Activated CD4-positive, alpha-beta T cell treated with anti-CD3 and anti-CD28 coated beads, Interleukin-2, Interleukin-4, amounts not matched to agents 100 ng/mL and 50 ng/mL, durations not matched to agents 16 hours and 8 hours (primary cell): ENCODE data around the gene ZNF117.
"Not testable (repeated sequence)": the region's sequence is repeated elsewhere in the genome, so short reads cannot be mapped to it uniquely, and the experiment has no call there.

Source experiments
- DNase-seq: peaks from one replicate; pipeline ENCODE4 v3.0.0-alpha.2; 2020; ENCODE audit warnings: low spot score

Gene ZNF117

GRCh38 chr7:64990936-64991335, at the start of gene ZNF117:
Gene ZNF117, minus strand, starts transcription at chr7:64991036.
- no peak for DNase-seq

DNA sequence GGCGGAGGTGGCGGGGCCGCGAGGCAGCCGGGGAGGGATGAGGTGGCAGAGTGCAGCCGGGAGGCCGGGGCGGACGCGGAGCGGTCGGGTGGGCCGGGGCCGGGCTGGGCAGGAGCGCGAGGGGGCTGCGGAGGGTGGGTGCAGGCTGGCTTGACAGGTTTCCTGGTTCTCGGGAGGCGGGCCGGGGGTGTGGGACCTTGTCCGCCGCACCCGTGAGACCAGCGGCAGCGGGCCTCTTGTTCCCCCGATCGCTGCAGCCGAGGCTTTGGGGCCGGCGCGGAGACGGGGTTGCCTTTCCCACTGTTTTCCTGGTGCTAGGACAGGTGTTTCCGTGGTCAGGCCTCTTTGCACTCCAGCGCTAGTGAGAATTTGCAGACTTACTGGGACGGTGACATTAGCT, 47.9 kb upstream of the ZNF117 start:
- DNase-seq: peak; percentile 9

GRCh38 chr7:65037740-65038688, 47.2 kb upstream of the ZNF117 start:
- DNase-seq: peak; percentile 90

- DNase-seq: not testable (repeated sequence)
Observed at GRCh38 chr7:65036526-65036925, 45.7 kb upstream of the ZNF117 start.

GRCh38 chr7:65035469-65035868, 44.6 kb upstream of the ZNF117 start:
- not testable (repeated sequence) for DNase-seq

GRCh38 chr7:65034120-65034782, 43.4 kb upstream of the ZNF117 start:
- DNase-seq: not testable (repeated sequence)

DNA sequence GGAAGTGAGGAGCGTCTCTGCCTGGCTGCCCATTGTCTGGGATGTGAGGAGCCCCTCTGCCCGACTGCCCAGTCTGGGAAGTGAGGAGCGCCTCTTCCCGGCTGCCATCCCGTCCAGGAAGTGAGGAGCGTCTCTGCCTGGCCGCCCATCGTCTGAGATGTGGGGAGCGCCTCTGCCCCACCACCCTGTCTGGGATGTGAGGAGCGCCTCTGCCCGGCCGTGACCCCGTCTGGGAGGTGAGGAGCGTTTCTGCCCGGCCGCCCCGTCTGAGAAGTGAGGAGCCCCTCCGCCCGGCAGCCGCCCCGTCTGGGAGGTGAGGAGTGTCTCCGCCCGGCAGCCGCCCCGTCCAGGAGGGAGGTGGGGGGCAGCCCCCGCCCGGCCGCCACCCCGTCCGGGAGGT, 42.6 kb upstream of the ZNF117 start:
- not testable (repeated sequence) for DNase-seq

GRCh38 chr7:65025023-65025422, 34.2 kb upstream of the ZNF117 start:
- DNase-seq: not testable (repeated sequence)

GRCh38 chr7:65020978-65021377, 30.1 kb upstream of the ZNF117 start:
- DNase-seq: not testable (repeated sequence)

DNA sequence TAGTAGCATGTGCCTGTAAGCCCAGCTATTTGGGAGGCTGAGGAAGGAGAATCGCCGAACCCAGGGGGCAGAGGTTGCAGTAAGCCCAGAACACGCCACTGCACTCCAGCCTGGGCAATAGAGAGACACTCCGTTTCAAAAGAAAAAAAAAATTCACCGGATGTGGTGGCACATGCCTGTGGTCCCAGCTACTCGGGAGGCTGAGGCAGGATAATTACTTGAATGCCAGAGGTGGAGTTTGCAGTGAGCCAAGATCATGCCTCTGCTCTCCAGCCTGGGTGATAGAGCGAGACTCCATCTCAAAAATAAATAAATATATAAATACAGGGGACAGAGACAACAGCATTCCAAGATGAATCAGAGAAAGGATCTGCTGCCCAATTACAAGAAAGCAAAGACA, 19.0 kb upstream of the ZNF117 start:
- DNase-seq: not testable (repeated sequence)

DNA sequence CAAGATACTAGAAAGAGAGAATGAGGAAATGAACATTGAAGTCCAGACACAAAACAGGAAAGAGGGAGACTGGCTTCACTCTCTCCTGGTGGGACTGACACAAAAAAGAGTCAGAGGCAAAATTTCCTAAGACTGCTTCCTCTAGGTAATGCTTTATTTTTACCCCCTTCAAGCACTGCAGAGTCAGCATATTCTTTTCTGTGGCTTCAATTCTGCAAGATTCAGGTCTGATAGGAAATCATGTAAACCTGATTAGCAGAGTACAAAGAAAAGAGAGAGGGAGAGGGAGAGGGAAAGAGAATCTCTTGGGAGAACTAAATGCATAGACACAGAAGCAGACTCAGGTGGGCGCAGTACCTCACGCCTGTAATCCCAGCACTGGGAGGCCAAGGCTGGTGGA, 18.6 kb upstream of the ZNF117 start:
- DNase-seq: not testable (repeated sequence)

- DNase-seq: not testable (repeated sequence)
Observed at GRCh38 chr7:65007036-65007435, 16.2 kb upstream of the ZNF117 start.

GRCh38 chr7:65006094-65006992, 15.5 kb upstream of the ZNF117 start, which contains the start of gene ERV3-1:
Gene ERV3-1, minus strand, starts transcription at chr7:65006687. Its CDS starts 13,661 bp downstream, at chr7:64993026.
- DNase-seq: peak; percentile 93

DNA sequence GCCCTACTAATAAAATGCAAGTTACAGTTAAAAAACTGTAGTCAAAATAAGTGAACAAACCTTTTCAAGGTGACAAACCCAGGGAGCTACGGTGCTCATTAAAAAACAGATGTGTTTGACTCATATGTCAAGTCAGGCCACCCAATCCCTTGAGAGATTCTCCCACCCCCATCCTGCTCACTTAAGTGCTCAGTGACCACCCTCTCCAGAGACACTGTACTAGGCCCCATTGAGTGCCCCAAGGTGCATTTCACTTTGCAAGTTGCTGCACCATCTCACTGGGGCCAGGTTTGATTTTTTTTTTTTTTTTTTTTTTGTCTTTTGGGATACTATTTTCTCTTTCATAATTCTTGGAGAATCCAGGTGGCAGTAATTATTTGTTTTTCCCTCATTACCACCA, 13.7 kb upstream of the ZNF117 start:
- DNase-seq: no peak

- DNase-seq: no peak
Observed at GRCh38 chr7:65002972-65003585, 12.2 kb upstream of the ZNF117 start.

DNA sequence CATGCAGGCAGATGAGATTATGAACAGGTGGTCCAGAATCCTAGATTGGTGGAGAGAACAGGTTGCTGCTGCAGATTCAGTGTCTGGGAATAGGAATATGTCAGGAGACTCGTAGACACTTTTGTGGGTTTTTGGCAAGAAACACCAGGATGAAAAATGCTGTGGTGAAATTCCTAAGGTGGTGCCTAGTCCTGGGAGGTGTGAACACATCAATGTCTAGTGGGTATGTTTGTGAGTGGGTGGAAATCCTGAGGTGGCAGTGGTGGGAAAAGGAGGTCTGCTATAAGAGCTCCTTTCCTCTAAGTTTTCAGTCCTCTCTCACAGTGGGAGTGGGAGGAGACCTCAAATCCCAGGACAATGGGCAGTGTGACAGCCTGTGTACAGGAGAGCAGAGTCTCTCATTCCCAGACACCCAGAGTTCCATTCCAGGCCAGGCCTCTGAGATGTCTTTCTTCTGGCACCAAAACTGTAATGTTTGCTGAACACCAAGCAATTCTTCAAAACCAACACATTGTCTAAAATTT, 10.5 kb upstream of the ZNF117 start:
- no peak for DNase-seq

DNA sequence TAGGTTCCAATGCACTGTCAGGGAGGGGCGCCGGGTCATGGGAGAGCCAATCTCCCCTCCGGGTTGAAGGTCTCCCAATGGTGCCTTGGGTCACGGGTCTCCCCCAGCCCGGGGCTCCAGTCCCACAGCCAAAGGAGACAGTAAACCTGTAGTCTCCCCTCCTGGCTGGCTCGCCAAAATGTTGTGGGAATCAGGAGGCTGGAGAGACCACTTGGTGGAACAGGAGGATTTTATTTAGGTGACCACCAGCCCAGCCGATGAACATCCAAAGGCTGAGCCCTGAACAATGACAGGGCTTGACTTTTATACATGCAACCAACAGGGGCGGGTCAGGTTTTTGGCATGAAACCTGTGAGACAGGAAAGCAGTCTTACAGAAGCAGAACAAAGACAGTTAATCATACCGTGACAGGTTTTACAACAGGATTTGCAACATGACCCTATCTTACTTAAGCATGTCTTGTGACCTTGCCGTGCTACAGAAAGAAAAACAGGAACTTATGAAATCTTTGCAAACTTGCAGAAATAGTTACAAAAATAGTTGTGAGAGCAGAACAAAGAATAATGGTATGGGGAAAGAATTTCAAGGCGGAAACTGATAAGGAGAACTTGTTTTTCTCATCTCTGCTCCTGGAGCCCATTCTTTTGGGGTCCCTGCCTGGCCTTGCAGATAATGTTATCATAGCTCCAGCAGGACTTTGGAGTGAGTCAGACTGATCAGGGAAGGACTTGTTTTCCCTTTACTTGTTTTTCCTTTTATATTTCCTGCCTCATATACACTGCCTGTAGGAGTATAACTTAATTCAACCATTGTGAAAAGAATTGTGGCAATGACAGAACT, 8.5 kb upstream of the ZNF117 start:
- DNase-seq: no peak

DNA sequence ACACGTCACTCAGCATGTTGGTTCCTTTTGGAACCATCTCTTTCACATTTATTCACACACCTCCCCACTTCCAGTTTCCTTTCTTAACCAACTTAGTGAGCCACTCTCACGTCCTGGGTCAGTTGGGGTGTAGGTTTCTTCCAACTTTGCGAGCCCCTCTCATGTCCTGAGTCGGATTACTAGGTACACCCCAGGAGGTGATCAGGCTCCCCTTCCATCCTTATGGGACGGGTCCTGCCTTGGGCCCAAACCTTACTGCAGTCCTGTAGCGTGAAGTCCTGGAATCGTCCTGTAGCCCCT, 8.0 kb upstream of the ZNF117 start:
- DNase-seq: no peak

DNA sequence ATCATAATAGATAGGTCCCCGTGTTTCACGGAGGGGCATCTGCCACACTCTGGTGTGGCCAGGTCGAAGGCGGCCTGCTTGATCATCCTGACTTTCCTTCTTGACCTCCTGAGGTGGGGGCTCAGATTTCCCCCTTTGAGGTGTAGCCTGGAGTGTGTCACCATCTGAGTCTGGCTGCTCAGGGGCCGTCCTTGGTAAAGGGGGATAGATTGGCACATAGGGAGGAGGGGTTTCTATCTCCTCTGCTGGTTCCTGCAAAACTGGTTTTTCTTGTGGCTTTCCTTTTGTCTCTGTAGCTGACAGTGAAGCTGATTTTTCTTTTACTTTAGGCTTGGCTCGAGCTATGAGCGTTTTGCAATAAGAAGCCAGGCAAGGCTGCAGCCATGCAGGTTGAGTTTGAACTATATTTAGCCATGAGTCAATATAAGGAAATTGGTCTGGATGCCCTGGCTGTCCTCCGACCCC, 7.1 kb upstream of the ZNF117 start:
- no peak for DNase-seq

- DNase-seq: no peak
Observed at GRCh38 chr7:64997164-64997908, 6.5 kb upstream of the ZNF117 start.
